ENCODE measurements around the gene TMEM74B.

The TMEM74B gene

DNA sequence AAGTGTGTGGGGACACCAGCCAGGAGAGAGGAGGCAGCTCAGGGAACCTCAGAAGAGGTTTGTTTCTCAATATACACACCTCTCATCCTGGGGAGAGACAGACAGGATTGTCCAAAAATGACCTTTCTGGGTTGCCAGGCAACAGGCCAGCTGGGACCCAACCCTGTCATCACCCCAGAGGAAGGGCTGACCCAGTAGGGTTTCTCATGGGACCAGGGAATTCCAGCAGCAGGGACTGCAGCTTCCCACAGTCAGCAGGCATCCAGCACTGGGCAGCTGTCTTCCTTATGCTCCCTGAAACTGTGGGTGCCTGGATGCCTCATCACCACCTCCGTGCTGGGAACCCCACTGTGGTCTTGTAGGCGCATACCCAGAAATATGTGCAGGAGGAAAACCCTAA, 19.8 kb upstream of the TMEM74B start:
- no peak for DNase-seq

DNA sequence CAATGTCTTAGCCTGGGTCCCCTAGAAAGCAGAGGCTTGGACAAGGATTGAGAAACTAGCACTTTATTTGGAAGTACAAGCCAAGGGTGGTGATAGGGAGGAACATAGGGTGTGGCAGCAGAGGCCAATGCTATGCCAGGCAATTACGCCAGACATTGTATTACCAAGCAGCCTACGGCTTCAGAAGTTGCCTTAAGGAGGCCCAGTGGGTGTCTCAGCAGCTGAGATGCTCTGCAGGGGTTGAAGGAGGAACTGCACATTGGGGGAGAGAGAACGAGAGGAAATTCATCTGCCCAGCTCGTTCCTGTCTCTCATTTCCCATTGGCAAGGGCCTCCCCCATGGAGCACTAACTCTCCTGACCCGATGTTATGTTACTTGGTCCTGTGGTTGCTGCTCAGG, 19.3 kb upstream of the TMEM74B start:
- no peak for DNase-seq

DNA sequence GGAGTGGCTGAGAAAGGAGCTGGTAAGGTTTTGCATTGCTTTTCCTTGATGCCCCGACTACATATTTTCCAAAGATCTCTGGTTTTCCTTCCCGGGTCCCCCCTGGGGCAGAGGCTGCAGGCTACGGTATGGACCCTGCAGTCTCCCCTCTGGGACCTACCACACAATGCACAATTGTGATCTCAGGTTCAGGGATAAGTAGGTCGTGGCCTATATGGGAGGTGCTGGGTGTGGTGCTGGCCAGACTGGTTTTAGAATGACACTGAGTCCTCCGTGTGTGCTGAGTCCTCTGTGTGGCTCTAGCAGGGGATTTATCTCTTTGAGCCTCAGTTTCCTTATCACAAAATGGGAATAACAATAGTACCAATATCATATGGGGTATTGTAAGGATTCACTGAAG, 18.8 kb upstream of the TMEM74B start:
- DNase-seq, result no peak

DNA sequence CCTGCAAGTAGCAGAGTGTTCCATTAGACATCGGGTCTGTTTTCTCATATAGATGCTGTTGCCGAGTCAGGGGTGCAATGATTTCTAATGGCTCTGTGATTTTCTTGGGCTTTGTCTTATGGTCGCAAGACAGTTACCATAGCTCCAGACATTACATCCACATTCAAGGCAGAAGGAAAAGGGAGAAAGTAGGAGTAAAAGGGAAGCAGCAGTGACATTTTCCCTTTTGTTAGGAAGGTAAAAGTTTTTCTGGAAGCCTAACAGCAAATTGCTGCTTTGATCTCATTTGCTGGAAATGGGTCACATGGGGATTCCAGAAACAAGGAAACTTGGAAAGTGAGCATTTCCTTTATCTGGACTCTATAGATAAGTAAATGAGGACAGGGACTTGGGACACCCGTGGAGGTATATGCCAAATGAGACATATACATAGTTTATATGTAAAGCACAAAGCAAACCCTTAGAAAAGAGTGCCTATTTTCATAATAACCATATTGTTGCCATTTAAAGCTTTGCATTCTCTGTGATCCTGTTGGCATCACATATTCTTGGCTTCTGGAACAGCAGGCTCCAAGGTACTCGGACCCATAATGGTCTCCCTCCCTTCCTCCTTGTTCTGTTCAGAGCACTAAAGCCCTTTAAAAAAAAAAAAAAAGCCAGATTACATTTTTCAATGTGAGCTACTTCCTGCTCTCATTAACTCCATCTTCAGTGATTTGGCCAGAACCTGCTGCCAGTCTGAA, 18.2 kb upstream of the TMEM74B start, which contains the start of gene C20orf202:
Gene C20orf202, plus strand, starts transcription at position 693 of the 743 bp plus-strand sequence. CDS start 132 bp downstream, outside the sequence.
- DNase-seq, result no peak

DNA sequence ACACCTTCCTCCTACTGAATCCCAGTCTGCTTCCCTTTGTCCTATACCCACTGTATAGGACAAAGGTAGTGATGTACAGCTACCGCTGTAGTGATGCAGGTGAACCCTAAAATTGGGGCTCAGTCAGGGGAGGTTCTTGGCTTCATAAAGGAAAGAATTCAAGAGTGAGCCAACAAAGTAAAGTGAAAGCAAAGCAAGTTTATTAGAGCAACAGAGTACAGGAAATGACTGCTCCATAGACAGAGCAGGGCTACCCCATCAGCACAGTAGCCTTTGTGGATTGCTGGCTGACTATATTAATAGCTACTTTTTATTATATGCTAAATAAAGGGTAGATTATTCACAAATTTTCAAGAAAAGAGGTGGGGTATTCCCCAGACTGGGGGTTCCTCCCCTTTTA, 15.2 kb upstream of the TMEM74B start:
- no peak for DNase-seq

DNA sequence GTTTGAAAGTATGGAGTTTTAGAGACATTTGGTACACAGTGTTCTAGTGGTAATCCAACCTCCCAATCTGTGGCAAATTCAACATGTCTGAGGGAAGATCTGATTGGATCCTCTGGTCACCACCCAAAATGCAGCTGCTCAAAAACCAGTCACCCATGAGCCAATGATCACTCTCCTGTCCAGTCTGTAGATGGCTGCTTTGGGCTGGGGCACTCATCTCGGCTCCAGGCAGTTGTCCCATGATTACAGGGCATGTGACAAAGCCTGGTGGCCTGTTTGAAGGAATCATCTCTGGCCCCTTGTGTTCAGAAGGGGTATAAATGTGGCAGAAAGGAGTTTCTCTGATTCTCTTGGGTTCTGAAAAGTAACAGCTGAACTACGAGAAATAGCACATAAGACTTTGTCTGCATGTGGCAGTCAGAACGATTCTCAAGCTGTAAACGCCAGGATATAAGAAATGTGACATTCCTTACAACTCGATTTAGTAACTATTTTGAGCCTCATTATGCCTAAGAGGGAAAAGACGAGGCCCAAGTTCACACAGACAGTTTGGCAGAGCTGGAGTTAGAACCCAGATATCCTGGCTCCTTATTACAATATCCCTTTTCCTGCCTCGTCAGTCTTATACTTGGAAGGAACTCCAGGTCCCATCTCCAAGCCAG, 14.6 kb upstream of the TMEM74B start:
- no peak for DNase-seq

DNA sequence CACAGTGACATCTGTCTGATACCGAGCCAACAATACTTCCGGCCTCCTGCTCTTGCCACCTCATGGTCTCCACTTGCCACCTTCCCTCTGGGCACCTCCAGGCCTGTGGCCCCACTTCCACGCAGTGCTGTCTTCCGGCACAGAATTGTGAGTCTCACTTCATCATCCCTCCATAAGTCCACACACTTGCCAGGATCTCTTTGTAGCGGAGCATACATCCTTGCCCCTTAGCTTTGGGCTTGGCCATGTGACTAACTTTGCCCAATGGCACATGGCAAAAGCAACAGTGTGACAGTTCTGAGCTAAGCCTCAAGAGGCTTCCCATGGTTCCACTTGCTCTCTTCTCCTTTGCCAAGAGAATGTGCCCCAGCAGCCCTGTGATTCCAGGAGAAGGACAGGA, 14.0 kb upstream of the TMEM74B start:
- DNase-seq, result no peak

DNA sequence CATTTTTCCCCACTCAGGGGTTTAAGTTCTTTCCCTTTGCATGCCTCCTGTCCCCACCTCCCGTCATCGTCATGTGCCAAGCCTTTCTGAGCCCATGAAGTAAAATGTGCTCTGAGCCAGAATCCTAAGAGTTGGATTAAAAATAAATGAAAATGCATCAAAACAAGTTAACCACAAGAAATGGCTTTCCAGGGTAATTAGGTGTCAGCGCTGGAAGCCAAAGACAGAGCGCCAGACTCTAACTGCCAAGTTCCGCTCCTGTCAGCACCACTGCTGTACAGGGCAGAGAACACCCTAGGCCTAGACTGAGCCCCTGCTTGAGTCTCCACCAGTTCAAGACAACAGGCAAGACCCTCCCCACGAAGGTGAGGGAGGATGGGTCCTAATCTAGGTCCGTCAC, 13.0 kb upstream of the TMEM74B start:
- DNase-seq, result no peak

DNA sequence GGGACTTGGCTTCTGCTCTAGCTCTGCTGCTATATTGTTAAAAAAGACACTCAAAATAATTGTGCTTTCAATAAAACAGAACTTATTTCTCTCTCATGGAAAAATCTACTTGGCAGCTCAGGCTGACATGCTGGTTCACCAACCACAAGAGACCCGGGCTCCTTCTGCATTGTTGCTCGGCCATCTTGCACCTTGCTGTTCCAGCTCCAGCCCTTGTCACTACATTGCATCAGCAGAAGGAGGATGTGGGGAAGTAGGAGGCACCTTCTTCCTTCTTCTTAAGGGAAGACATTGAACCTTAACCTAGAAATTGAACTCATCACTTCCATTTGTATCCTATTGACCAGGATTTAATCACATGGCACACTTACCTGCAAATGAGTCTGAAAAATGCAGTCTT, 11.9 kb upstream of the TMEM74B start:
- no peak for DNase-seq

DNA sequence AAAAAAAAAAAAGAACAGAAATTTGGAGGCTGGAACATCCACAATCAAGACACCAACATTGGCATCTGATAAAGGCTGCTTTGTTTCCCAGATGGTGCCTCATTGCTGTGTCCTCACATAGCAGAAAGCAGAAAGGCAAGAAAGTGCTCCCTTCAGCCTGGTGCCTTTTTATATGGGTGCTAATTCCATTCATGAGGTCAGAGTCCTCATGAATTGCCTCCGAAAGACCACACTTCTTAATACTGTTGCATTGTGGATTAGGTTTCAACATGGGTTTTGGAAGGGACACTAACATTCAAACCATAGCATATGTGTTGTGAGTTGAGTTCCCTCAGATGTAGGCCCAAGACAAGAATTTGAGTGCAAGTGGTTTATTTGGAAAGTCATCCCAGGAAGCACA, 10.4 kb upstream of the TMEM74B start:
- no peak for DNase-seq

DNA sequence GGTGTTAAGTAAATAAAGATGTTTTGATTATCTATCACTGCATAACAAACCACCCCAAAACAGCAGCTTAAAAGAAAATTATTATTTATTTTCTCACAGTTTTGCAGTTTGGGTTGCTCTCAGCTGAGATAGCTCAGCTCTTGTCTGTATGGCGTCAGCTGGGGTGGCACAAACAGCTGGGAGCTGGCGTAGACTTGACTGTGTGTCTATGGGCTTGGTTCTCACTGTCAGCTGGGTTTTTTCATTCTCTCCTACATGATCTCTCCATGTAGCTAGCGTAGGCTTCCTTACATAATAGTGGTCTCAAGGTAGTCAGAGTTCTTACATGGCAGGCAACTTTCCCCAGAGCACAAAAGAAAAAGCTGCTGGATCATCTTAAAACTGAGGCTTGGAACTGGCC, 6.5 kb upstream of the TMEM74B start:
- no peak for DNase-seq

DNA sequence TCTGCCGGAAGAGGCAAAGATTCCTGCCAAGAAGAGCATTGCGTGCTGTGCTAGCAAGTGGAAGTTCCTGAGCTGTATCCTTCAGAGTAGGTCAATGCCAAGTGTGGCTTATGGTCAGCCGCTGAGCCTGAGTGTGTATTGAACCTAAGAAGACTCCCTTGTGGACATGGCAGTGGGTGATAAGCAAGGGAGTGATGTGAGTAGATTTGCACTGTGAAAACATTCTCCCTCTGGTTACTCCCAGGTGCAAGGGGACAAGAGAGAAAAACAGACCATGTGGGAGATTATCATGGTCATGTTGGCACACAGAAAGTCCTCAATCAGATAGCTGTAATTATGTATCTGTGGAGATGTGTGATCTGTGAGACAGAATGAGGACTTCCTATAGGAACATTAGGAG, 6.1 kb upstream of the TMEM74B start:
- DNase-seq, result no peak

DNA sequence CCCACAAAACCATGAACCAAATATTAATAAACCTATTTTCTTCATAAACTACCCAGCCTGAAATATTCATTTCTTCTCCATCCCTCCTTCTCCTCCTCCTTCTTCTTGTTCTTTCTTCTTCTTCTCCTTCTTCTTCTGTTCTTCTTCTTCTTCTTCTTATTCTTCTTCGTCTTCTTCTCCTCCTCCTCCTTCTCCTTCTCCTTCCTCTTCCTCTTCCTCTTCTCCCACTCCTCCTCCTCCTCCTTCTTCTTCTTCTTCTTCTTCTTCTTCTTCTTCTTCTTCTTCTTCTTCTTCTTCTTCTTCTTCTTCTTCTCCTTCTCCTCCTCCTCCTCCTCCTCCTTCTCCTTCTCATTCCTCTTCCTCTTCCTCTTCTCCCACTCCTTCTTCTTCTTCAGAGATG, 5.0 kb upstream of the TMEM74B start:
- DNase-seq, result no peak

DNA sequence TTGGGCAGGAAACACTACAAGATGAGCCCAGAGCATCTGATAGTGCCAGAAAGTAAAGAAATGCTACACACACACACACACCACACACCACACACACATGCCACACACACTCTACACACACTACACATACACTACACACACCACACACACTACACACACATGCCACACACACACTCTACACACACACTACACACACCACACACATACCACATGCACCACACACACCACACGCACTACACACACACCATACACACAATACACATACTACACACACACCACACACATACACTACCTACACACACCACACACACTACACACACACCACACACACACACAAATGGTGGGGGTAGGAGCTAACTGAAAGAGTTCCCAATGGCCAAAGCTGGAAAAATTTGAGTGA, 3.6 kb upstream of the TMEM74B start:
- DNase-seq, result no peak

DNA sequence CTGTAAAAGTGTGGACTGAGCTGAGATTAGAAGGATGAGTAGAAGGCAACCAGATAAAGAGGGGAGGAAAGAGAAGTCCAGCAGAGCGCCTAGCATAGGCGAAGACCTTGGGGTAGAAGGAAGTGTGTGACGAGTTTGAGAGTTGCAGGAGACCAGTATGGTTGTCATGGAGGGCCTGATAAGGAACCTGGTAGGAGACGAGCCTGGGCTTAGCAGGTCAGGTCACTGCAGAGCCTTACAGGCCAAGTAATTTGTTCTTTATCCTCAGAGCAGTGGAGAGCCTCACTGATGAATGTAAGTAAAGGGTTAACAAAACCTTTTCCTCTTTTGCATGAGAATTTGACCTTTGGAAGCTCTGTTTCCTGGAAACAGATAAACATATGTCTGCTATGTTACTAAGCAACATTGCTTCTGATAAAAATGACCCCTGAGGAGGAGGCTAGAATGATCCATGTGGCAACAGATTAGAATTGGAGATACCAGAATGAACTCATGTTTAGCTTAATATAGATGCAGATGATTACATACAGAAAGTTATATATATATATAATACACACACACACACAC, 2.9 kb upstream of the TMEM74B start:
- DNase-seq, result no peak

DNA sequence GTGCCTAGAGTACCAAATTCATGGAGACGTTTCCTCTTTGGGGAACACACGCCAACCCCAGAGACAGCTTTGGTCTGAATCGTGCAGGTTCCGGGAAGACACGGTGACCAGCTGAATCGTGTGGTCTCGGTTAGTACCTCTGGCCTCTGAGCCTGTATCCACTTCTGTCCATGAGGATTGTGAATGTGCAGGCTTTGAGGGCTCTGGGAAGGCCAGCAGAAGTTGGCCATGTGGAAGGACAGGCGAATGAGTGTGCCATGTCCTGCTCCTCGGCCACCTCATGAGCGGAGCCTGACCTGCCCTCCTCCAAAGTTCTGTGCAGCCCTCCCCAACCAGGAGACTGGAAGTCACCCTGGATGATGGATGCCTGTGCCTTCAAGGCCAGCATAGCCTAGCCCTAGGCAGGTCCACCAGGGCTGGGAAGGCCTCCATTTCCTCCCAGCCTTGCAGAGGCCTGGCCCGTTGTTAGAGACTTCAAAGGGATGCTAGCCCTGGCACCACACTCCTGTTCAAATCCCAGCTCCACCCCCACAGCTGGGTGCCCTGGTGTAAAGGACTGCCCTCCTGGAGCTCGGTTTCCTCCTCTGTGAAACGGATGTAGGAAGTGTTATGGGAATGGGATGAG, 1.7 kb upstream of the TMEM74B start:
- no peak for DNase-seq

DNA sequence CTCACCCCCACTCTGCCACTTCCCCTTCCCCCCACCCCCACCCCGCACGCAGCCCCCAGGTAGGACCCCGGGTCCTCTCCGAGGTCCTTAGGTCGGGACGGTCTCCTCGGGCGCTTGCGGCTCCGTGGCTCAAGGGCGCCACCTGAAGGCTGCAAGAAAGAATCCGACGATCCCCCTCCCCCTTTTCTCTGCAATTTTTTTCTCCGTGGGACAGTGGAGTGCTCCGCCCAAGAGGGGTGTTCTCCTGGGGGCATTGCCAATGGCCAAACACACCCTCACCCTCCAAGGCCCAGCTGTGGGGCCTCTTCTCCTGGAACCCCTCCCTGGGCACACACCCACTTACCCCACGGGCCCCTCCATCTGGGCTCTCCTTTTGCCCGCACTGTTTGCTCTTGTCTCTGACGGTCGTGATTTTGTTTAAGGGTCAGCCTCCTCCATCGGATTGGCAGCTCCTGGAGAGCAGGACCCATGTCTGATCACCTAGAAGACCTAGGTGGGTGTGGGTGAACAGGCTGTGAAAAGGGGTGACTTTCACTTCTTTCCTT, 1.1 kb upstream of the TMEM74B start:
- DNase-seq, result no peak

DNA sequence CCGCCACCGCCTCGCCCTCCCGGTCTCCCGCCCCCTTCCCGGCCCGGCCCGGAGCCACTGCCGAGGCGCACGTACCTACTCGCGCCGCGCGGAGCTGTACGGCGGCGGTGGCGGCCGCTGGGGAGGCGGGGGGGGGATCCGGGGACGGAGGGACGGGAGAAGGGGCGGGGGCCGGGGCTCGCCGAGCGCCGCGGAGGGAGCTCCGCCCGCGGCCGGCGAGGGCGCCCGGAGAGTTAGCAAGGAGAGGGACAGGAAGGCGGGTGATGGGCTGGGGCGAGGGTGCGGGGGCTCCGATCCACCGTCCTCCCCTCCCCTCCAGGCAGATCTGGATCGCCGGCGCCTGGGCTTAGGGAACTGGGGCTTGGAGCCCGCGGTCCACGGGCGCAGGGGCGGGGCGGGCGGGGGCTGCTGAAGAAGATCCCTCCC, 548 bp upstream of the TMEM74B start:
- no peak for DNase-seq

DNA sequence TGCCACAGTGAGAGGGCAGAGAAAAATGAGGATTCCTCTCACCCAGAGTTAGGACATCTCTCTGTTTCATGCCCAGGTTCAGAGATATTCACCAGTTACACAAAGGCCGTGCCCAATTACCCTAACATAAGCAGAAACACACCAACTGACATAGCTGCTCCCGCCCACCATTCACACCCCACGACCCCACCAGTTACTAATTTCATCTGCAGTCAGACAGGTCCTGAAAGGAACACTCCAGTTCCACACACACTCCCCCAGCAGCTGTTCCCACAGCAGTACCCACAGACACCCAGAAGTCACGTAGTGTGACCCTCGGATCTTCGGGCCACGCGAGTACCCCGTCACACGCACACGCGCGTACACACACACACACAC, 532 bp downstream of the TMEM74B start:
- no peak for DNase-seq

DNA sequence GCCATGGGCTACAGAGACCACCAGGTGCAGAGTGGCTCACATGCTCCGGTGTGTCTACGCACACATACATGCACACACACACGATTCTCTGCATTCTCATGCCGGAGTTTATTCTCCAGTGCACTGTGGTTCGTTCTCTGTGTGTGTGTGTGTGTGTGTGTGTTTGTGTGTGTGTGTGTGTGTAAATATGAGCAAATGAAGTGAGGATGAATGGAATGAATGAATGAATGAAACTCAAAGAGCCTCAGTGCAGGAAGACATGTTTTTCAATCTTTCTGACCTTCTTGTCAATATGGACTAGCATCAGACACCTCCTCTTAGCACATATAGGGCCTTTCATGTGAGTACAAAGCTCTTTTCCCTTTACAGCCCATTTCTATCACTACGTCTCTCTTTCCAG, 1.6 kb downstream of the TMEM74B start:
- no peak for DNase-seq

DNA sequence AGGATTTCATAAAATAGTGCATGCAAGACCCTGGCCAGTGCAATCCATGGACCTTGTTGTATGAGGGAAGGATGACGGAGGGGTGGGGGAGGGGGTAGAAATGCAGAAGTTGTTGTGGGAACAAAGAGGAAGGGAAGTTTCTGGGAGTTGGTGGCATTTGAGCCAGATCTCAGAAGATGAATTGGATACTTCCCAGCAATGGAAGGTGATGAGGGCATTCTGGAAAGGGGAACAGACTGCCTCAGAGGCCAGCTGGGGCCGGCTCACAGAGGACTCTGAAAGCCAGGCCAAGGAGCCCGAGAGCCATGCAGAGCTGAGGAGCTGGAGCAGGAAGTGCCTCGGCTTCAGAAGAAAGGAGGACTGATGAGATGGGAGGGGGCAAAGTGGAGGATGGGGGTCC, 2.7 kb downstream of the TMEM74B start:
- no peak for DNase-seq

DNA sequence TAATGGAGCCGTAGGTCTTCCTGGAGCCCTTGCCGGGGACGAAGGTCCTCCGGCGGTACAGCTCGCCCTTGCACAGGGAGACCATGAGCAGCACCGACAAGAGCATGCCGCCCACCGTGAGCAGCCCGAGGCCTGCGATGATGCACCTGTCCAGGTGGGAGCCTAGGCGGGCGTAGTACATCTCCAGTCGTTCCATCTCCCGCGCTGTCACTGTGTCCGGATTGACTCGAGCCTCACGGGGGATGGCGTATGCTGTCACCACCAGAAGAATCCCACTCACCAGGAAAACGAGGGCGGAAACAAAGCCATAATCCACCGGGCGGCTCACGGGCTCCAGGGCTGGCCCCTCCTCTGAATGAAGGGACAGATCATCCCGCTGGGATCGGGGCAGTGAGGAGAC, 3.8 kb downstream of the TMEM74B start:
- no peak for DNase-seq

DNA sequence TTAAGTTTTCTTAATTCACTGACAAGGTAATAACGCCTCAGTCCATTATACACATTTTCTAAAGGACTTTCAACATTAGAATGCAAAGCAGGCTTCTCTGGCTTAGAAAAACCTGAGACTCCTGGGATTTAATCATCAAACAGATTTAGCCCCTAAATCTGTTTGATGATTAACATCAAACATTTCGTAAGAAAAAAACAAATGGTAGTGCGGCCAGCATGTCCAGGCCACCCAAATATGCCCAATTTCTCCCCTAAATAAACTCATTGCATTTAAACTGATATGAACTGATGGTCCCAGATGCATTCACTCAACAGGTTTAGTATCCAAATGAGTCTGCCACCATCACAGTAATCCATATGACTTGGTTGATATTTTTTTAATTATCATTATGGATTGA, 6.2 kb downstream of the TMEM74B start:
- DNase-seq, result no peak

DNA sequence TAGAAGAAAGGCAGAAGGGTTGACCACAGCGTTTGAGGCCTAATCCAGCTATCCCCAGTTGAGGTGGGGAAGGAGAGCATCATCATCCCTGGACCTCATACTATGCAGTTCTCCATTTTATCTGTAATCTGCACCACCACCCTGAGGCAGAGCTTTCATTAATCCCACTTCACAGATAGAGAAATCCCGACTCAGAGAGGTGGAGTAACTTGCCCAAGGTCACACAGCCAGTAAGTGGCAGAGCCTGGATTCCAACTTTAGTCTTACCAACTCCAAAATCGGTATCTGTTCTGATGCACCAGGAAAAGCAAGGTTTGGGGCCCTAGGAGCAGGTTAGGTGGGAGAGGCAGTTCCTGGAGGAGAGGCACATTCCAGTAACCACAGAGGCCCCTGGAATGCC, 6.7 kb downstream of the TMEM74B start:
- DNase-seq, result no peak
